Measurements from ENCODE around the gene FBP1.

The FBP1 gene

GRCh38 chr9:94655739-94656138 lies 16.4 kb upstream of the FBP1 start:
- no peak for DNase-seq (ENCODE audit: low read depth)

GRCh38 chr9:94654165-94654894 lies 15.0 kb upstream of the FBP1 start:
- DNase-seq (ENCODE audit: low read depth): no peak

DNA sequence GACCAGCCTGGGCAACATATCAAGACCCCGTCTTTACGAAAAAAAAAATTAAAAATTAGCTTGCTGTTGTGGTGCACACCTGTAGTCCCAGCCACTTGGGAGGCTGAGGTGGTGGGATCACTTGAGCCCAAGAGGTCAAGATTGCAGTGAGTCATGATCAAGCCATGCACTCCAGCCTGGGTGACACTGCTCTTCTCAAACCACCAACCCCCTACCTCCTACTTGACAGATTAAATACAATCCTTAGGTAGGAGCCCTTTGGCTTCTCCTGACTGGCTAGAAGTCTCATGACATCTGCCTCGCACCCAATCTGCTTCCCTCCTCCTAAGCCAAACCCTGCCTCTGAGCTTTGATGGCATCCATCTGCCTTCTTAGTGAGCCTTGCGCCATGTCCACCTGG lies 11.6 kb upstream of the FBP1 start:
- DNase-seq (ENCODE audit: low read depth): no peak

DNA sequence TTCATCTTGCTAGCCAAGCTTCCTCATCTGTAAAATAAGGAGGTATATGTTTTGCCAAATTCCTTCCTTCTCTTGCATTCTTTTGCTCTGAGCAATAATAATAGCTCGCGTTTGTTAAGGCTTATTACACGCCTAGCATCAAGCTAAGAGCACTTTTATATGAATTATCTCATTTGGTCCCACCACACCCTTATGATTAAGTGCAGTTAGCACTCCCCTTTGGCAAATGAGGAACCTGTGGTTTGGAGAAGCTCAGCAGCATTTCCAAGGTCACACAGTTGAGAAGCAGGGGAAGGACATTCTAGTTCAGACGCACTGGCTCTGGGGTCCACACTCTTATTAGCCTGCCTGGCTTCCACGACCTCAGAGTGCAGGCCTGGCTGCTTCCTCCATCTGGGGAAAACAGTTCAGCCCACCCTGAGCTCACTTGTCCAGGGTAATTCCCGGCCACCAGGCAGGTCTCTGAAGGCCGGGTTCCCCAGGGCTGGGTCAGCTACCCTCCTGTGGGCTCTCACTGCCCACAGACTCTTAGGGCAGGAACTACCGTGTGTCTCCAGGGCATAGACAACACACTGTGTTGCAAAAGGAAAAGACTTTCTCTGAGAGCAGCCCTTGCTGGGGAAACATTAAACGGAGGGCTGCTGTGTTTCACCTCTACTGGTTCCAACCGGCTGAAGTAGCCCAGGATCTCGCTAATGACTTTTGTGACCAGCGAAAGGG lies 9.9 kb upstream of the FBP1 start:
- no peak for DNase-seq (ENCODE audit: low read depth)

GRCh38 chr9:94648185-94648584 lies 8.9 kb upstream of the FBP1 start:
- no peak for DNase-seq (ENCODE audit: low read depth)

DNA sequence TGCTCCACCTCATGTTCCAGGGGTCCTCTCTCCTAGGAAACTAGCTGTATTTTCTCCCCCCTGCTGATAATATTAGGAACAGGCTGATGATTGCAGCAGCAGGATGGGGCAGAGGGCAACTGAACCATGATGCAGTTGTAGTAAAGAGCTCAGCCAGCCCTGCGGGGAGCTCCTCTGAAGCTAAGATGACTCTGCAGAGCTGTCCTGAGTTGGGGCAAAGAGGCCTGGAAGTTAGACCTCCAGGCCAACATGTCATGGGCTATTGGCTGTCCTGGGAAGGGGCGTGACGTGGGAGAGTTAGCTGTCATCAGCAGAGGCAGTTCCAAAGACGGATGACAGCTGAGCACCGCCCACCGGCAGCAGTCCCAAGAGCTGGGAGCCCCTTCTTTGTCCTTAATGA lies 6.6 kb upstream of the FBP1 start:
- DNase-seq (ENCODE audit: low read depth): no peak

DNA sequence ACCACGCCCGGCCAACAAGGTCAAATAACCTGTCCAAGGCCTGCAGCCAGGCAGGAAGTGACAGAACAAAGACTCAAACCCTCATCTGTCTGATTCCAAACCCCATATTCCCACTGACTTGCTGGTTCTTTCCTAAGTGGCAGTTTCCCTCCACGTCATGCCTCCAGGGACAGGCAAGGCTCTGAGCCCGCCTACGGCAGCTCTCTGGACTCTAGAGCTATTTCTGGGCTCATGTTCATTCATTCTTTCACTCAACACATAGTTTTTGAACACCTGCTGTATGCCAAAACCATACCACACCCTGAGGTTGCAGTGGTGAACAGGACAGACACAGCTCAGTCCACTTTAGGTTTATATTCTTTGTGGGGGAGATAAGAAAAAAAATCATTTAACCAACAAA lies 5.2 kb upstream of the FBP1 start:
- no peak for DNase-seq (ENCODE audit: low read depth)

GRCh38 chr9:94643741-94644140 lies 4.4 kb upstream of the FBP1 start:
- DNase-seq (ENCODE audit: low read depth): no peak

GRCh38 chr9:94643176-94643575 lies 3.9 kb upstream of the FBP1 start:
- DNase-seq (ENCODE audit: low read depth): no peak

DNA sequence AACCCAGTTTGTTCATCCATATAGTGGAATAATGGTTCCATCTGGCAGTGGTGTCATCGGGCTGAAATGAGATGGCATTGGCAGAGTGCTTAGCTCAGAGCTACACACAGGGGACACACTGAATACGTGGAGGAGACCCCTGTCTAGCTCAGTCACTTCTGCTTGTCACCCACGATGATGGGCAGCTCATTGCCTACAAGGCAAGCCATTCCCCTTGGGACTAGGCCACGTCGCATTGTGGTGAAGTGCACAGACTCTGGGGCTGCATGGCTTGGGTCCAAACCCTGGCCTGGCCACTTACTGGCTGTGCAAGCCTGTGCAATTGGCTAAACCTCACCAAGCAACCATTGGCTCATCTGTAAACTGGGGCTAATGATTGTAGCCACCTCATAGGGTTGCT lies 3.2 kb upstream of the FBP1 start:
- no peak for DNase-seq (ENCODE audit: low read depth)

GRCh38 chr9:94639999-94640376 lies 670 bp upstream of the FBP1 start:
- no peak for DNase-seq (ENCODE audit: low read depth)

- no peak for DNase-seq (ENCODE audit: low read depth)
Observed at GRCh38 chr9:94638335-94639060, 820 bp downstream of the FBP1 start.

DNA sequence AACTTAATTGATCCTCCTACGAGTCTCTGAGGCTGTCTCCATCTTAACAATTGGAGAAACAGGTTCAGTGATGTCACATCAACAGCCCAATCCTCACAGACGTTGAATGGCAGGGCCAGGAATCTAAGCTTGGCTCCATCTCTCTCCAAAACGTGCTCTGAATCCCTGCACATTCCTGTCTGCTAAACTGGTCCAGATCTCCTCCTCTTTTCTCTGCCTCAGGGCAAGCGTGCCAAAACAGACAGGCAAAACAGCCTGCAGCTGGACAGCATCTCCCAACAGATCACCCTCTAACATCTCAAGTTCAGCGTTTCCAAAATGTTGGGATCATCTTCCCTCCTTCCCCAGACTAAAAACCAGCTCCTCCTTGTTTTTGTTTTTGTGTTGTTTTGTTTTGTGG lies 6.6 kb downstream of the FBP1 start:
- no peak for DNase-seq (ENCODE audit: low read depth)

GRCh38 chr9:94631599-94631998 lies 7.7 kb downstream of the FBP1 start:
- no peak for DNase-seq (ENCODE audit: low read depth)

DNA sequence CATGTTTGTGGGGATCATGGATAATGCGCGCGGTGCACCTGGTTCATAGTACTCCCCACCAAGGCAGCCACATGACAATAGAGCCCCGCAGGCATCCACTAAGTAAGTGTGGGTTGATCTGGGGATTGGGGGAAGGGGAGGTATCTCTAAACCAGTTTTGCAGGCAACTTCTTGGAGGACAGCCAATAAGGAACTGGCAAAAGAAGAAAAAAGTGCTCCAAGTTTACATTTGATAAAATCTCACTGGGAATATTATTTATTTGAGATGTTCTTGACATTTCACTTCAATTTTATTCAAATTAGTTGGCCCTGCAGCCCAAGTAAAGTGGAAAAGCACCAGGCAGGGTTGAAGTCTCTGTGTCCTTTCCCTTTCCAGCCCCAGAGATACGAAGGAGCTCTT lies 8.5 kb downstream of the FBP1 start:
- DNase-seq (ENCODE audit: low read depth): no peak

DNA sequence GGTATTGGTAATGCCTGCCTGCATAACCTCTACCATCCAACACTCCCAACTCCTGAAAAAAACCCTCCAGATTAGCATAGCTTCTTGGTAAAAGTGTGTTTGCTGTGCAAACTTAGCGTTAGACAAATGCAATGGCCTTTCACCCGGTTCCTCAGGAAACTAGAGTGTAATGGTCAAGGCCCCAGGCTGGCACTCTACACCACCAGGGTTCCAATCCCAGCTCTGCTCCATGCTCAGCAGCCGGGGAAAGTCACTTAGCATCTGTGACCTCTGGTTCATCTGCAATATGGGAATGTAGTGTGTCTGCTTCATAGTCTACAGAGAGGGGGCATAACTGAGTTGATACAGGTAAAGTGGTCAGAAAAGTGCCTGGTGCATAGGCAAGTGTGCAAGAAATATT lies 9.0 kb downstream of the FBP1 start:
- no peak for DNase-seq (ENCODE audit: low read depth)

- DNase-seq (ENCODE audit: low read depth): no peak
Observed at GRCh38 chr9:94627287-94627686, 12.0 kb downstream of the FBP1 start.

GRCh38 chr9:94625835-94626234 lies 13.5 kb downstream of the FBP1 start:
- no peak for DNase-seq (ENCODE audit: low read depth)

DNA sequence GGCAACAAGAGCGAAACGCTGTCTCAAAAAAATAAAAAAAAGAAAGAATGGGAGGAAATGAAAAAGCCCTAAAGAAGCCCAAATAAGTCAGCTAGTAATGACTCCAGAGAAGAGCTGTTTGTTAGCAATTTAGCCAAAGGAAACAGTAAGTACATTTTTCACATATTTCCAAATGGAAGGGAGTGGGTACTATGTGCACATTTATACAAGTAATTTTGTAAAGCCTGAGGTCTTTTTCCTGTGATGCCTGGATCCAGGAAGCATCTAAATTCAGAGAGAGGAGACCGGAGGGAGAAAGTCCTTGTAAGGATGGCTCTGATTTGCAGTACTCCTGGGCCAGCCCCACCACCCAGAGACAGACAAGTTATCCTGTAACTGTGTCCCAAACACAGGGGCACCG lies 14.7 kb downstream of the FBP1 start:
- no peak for DNase-seq (ENCODE audit: low read depth)

GRCh38 chr9:94623253-94623652 lies 16.1 kb downstream of the FBP1 start:
- no peak for DNase-seq (ENCODE audit: low read depth)

- DNase-seq (ENCODE audit: low read depth): no peak
Observed at GRCh38 chr9:94622087-94622800, 17.1 kb downstream of the FBP1 start.

DNA sequence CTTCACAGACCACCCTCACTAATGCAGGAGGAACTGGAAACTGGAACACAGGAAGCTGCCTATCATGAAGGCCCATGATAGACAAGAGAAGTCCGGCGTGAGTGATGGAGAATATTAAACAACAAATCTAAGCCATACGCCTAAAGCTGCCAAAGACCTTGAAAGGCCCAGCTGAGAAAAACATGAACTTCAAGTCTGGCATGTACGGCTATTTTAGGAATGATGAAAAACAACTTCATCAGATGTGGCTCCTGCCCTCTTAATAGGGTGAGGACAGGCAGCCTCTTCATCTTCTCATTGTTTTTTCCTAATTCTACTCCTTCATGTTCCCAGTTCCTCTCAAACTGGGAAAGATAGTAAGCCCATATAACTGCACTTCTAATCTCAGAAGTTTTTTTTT lies 20.3 kb downstream of the FBP1 start:
- no peak for DNase-seq (ENCODE audit: low read depth)

DNA sequence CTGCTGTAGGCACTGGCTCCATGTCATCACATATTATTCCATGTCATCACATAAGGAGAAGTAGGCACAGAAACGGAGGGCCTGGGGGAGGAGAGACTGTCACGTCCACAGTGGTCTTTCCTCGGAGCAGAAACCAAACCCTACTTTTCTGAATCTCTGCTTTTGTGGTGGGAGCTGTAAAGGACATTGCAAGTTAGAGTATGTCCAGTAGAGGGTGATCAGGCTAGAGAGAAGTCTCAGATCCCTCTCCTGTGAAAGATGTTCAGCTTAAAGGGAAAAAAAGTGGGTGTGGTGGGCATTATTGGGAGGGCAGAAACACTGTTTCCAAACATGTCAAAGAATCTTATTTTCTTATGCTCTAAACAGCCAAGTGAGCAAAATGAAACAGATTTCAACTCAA lies 26.3 kb downstream of the FBP1 start:
- no peak for DNase-seq (ENCODE audit: low read depth)
